IMR-90 (cell line): Measurements from ENCODE around the gene MRPL30.

Experiments
- BHLHE40 ChIP-seq: fragments of 150-350 bp; IDR thresholded peaks from 2 replicates; pipeline ENCODE4 v1.6.1; 2016; ENCODE audit warnings: mild to moderate bottlenecking, low read depth, low read length
- CTCF ChIP-seq: conservative IDR thresholded peaks from 2 replicates; pipeline ENCODE4 v1.5.1; 2012; ENCODE audit warnings: mild to moderate bottlenecking, low read depth, low read length, improper control_type of control experiment
- POLR2A ChIP-seq: IDR thresholded peaks from 2 replicates; pipeline ENCODE4 v1.6.1; 2012; ENCODE audit warnings: mild to moderate bottlenecking, low read depth, low read length
- RAD21 ChIP-seq: IDR thresholded peaks from 2 replicates; pipeline ENCODE4 v1.6.1; 2012; ENCODE audit warnings: low read length, improper control_type of control experiment
- RCOR1 ChIP-seq: IDR thresholded peaks from 2 replicates; pipeline ENCODE4 v1.6.1; 2012; ENCODE audit warnings: mild to moderate bottlenecking, low read length, improper control_type of control experiment; ENCODE audit not compliant: insufficient replicate concordance
- USF2 ChIP-seq: fragments of 150-350 bp; IDR thresholded peaks from 2 replicates; pipeline ENCODE4 v1.6.1; 2017; ENCODE audit warnings: mild to moderate bottlenecking, antibody characterized with exemption, low read length, low read depth

GRCh38 chr2:99156891-99157290 lies 24.1 kb upstream of the MRPL30 start:
- TF ChIP-seq CTCF (no peak), RCOR1 (no peak), BHLHE40 (no peak), USF2 (no peak), POLR2A (no peak), RAD21 (no peak)
